Gastrocnemius medialis (tissue), 4 donors: ENCODE results near the gene KCNC1.

Experiments
- CTCF ChIP-seq, 5 experiments: fragments of 450-650 bp in 3 of 5; fragments of 200-600 bp in 2 of 5; sonication (generic) in 2 of 5; IDR thresholded peaks in 4 of 5; conservative IDR thresholded peaks in 1 of 5; 1 replicate in 4 of 5; 2 replicates in 1 of 5; pipeline ENCODE4 v1.5.1; 2016 to 2019; ENCODE audit warnings: antibody characterized with exemption in 5 of 5, mild to moderate bottlenecking in 3 of 5, moderate library complexity in 3 of 5
- POLR2A ChIP-seq, 2 donors: fragments of 450-650 bp; IDR thresholded peaks; one replicate each; pipeline ENCODE4 v1.6.1; 2017; ENCODE audit warnings: antibody characterized with exemption in 2 of 2, mild to moderate bottlenecking in 2 of 2, moderate library complexity in 2 of 2

GRCh38 chr11:17713851-17714250 lies 20.7 kb upstream of the KCNC1 start:
- no peak for TF ChIP-seq CTCF (IDR thresholded peaks at IDR 0.05 in 4 of 5, conservative IDR thresholded peaks at IDR 0.05 in 1 of 5)
- TF ChIP-seq POLR2A (IDR thresholded peaks at IDR 0.05): no peak
